Daoy (cell line): ENCODE data around the gene TMEM11. TPM values are rescaled to one million over a fixed set of nuclear protein-coding genes. Genes with fewer than 3 reads are reported as not detected.

Source experiments
- DNase-seq: peaks from one replicate; pipeline ENCODE4 v3.0.0-alpha.2; 2015; ENCODE audit warnings: low read depth
- total RNA-seq: library from RNA; depleted of rRNA; stranded (reverse); fragments of >200 nt; shearing (Covaris generic); gene quantifications from 2 replicates; pipeline ENCODE4 v1.2.3, GENCODE V29; 2014; rRNA removed

TMEM11 gene
- total RNA-seq, 1 experiment from 2014 or later: 21.0 TPM

- DNase-seq: no peak
These were observed 52.2 kb downstream of the TMEM11 start for GRCh38 chr17:21161498-21162393.

DNA sequence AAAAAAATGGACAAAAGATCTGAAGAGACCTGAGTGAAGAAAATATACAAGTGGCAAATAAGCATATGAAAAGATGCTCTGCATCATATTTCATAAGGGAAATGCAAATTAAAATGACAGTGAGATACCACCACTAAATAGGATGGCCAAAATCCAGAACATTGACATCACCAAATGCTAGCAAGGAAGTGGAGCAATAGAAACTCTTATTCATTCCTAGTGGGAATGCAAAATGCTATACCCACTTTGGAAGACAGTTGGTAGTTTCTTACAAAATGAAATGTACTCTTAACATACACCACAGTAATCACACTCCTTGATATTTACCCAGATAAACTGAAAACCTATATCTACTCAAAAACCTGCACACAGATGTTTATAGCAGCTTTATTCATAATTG, 53.6 kb downstream of the TMEM11 start:
- DNase-seq: no peak

- no peak for DNase-seq
These were observed 56.2 kb downstream of the TMEM11 start for GRCh38 chr17:21157586-21158370.

- no peak for DNase-seq
These were observed 61.2 kb downstream of the TMEM11 start for GRCh38 chr17:21152731-21153130.

DNA sequence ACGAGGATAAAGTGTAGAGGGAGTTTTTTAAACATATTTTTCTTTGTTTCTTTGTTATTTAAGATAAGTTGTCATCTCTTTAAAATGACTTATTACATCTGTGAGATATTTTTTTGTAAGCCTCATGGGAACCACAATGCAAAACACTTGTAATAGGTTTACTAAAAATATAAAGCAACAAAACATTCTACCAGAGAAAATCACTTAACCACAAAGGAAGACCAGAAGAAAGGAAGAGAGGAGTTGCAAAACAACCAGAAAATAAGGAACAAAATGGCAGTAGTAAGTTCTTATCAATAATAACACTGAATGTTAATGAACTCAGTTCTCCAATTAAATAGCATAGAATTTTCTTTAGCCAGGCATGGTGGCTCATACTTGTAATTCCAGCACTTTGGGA, 64.3 kb downstream of the TMEM11 start:
- no peak for DNase-seq

Other genes with a start within 250 kb of the TMEM11 start
- 98.5 and 116 TPM in 2 replicates for gene USP22, start 171.2 kb downstream of the TMEM11 start, total RNA-seq
- 28.4 and 28.5 TPM in 2 replicates for gene DHRS7B, start 87.2 kb downstream of the TMEM11 start, total RNA-seq
- 0.83 and 0.86 TPM in 2 replicates for gene NATD1, start 39.2 kb upstream of the TMEM11 start, total RNA-seq
- 7.4 and 11.7 TPM in 2 replicates for gene MAP2K3, start 70.5 kb upstream of the TMEM11 start, total RNA-seq
- 2.8 and 2.9 TPM in 2 replicates for gene KCNJ12, start 162.2 kb upstream of the TMEM11 start, total RNA-seq